ENCODE results near the gene BCL11B.

Gene BCL11B

GRCh38 chr14:99224948-99225347 is 47.0 kb downstream of the BCL11B start:
- no peak for TF ChIP-seq CTCF (IDR thresholded peaks at IDR 0.05)

GRCh38 chr14:99224116-99224910 is 47.7 kb downstream of the BCL11B start:
- TF ChIP-seq CTCF (IDR thresholded peaks at IDR 0.05) = no peak; the same call in 1 of the 2 replicates

GRCh38 chr14:99221445-99221844 is 50.6 kb downstream of the BCL11B start:
- no peak for TF ChIP-seq CTCF (IDR thresholded peaks at IDR 0.05)

- TF ChIP-seq CTCF (IDR thresholded peaks at IDR 0.05) = no peak
Observed at GRCh38 chr14:99217066-99217955, 54.7 kb downstream of the BCL11B start.

- no peak for TF ChIP-seq CTCF (IDR thresholded peaks at IDR 0.05)
Observed at GRCh38 chr14:99216191-99216590, 55.8 kb downstream of the BCL11B start.

- TF ChIP-seq CTCF (IDR thresholded peaks at IDR 0.05) = no peak
Observed at GRCh38 chr14:99215277-99215676, 56.7 kb downstream of the BCL11B start.

GRCh38 chr14:99214701-99215100 is 57.3 kb downstream of the BCL11B start:
- no peak for TF ChIP-seq CTCF (IDR thresholded peaks at IDR 0.05)

Measured in LNCAP (cell line).